ENCODE results near the gene ZNF28.
"Not testable (repeated sequence)": the region's sequence is repeated elsewhere in the genome, so short reads cannot be mapped to it uniquely, and the experiment has no call there.

ZNF28 gene

DNA sequence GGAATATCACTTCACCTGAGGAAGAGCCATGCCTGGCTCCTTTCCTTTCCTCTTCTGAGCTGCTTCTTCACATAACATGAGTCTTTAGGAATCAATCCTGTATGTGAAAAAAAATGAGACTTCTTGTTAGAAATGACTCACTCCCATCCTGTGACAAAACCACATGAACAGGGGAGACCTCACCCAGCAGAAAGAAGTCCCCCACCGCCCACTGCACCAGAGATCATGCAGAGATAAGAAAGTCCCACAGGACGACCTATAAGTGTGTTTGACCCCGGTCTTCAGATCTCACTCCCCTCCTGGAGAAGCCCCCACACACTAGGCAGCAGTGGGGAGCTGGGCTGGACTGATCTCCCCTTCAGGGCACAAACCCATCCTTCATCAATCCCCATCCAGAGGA, 42.6 kb downstream of the ZNF28 start:
- no peak for DNase-seq (ENCODE audit: low spot score)

DNA sequence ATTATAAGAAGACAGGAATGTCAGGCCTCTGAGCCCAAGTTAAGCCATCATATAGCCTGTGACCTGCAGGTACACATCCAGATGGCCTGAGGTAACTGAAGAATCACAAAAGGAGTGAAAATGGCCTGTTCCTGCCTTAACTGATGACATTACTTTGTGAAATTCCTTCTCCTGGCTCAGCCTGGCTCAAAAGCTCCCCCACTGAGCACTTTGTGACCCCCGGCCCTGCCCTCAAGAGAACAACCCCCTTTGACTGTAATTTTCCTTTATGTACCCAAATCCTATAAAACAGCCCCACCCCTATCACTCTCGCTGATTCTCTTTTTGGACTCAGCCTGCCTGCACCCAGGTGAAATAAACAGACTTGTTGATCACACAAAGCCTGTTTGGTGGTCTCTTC, 65.0 kb downstream of the ZNF28 start:
- DNase-seq (ENCODE audit: low spot score) = not testable (repeated sequence)

DNA sequence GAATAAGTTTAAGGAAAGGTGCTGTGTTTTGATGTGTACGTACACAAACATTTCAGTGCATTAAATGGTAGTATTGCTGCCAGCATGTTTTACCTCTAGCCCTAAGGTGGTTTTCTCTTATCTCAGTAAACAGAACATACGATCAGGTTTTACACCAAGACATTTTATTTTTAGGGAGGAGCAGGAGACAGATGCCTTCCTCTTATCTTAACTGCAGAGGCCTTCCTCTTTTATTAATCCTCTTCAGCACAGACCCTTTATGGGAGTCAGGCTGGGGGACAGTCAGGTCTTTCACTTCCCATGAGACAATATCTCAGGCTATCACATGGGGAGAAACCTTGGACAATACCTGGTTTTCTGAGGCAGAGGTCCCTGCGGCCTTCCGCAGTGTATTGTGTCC, 71.7 kb downstream of the ZNF28 start:
- DNase-seq (ENCODE audit: low spot score) = no peak

DNA sequence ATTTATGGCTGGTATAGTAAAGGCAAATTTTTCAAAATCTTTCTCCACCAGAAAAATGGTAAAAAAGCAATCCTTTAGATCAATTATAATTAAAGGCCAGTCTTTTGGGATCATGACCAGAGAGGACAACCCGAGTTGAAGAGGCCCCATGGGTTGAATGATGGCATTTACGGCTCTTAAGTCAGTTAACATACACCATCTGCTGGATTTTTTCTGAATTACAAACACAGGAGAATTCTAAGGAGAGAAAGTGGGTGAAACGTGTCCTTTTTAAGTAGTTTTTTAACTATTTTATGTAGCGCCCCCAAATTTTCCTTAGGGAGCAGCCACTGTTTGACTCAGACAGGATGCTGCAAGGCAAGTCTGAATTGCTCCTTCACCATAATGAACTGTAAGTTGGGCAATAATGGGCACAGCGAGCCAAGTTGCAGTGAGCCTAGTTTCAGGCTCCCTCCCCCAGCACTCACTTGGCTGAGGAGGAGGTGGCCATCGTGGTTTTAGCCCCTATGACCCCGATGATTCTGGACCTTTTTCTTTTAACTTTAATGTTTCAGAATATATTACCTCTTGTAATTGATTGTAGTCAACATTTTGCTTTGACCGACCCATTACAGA, 73.0 kb downstream of the ZNF28 start:
- DNase-seq (ENCODE audit: low spot score) = peak; percentile 63

Data from globus pallidus (tissue), 1 donor.